ENCODE results near the gene APEH. TPM values are rescaled to one million over a fixed set of nuclear protein-coding genes. Genes with fewer than 3 reads are reported as not detected.

APEH gene
- total and polyA plus RNA-seq, 10 of the 15 experiments (the other 5 are each of a cell fraction or from before 2014, with no cell fraction given), result 74.4 to 214 (median 131) TPM

GRCh38 chr3:49707113-49707480 lies 32.9 kb downstream of the APEH start:
- intact Hi-C loops (cut with micrococcal nuclease; ENCODE audit: unreplicated experiment) (no loop called here), in situ Hi-C loops (cut with MboI) (no loop called here)
- H2AFZ ChIP-seq (ENCODE audit: control insufficient read depth, low read depth, low read length), result no peak overlapping the region
- ATAC-seq (no peak), DNase-seq (ENCODE audit: low read depth, low spot score) (no peak), FAIRE-seq (no peak)
- ChIA-PET SMC1A (ENCODE audit: uncharacterized antibody, unreplicated experiment) (no interaction called here), POLR2A (no interaction called here), CTCF (no interaction called here), RAD21 (ENCODE audit: unreplicated experiment) (no interaction called here)
- no peaks in the 10 kb centered on the region for H3K4me1 ChIP-seq (ENCODE audit: control insufficient read depth, insufficient read depth, low read length)
- TF ChIP-seq JUND (IDR thresholded peaks at IDR 0.05; ENCODE audit: low read depth, low read length) (no peak), ZNF622 (IDR thresholded peaks at IDR 0.05) (no peak), ZNF207 (IDR thresholded peaks at IDR 0.05; ENCODE audit: borderline replicate concordance) (no peak), HSF1 (IDR thresholded peaks at IDR 0.05; ENCODE audit: low read depth, low read length) (no peak), WRNIP1 (IDR thresholded peaks at IDR 0.05; ENCODE audit: borderline replicate concordance, low read depth, low read length) (no peak)
- H3K79me2 ChIP-seq (ENCODE audit: control insufficient read depth, insufficient read depth, low read length), result no peaks in the 10 kb centered on the region
- WGBS (ENCODE audit: insufficient coverage, insufficient replicate concordance, low lambda C conversion rate, missing lambda C conversion rate), result 86% methylated on average over 3 of the region's 4 CpGs
- no peaks in the 10 kb centered on the region for H4K20me1 ChIP-seq (ENCODE audit: control insufficient read depth, insufficient read depth)
- H3K36me3 ChIP-seq (ENCODE audit: control insufficient read depth in 2 of 2, insufficient read depth in 2 of 2, low read length in 1 of 2), result peaks cover 0 to 5% of the 10 kb centered on the region in 2 experiments; a peak in 3 of 4 replicates
- BruUV-seq (replicated peaks), result no TSS peak
- H3K9me3 ChIP-seq (replicated peaks; ENCODE audit: control insufficient read depth, insufficient read depth, low read length), result no peaks in the 10 kb centered on the region
- no peak overlapping the region for H3K4me2 ChIP-seq (ENCODE audit: control insufficient read depth, insufficient read depth)
- H3K27ac ChIP-seq (ENCODE audit: control insufficient read depth, insufficient read depth), result no peak overlapping the region
- H3K27me3 ChIP-seq (replicated peaks in 1 of 2; ENCODE audit: control insufficient read depth in 2 of 2, insufficient read depth in 2 of 2, low read length in 1 of 2), result no peaks in the 10 kb centered on the region
- H3K4me3 ChIP-seq, result no peak overlapping the region
- H3K9ac ChIP-seq (ENCODE audit: control insufficient read depth, insufficient read depth, low read length), result no peak overlapping the region

GRCh38 chr3:49709852-49710251 lies 35.7 kb downstream of the APEH start:
- H3K36me3 ChIP-seq (ENCODE audit: control insufficient read depth in 2 of 2, insufficient read depth in 2 of 2, low read length in 1 of 2), result peaks cover 0 to 3% of the 10 kb centered on the region in 2 experiments; a peak in 2 of 4 replicates
- no peak overlapping the region for H3K9ac ChIP-seq (ENCODE audit: control insufficient read depth, insufficient read depth, low read length)
- H3K4me2 ChIP-seq (ENCODE audit: control insufficient read depth, insufficient read depth), result no peak overlapping the region
- DNase-seq (ENCODE audit: low read depth, low spot score) (no peak), ATAC-seq (no peak), FAIRE-seq (no peak)
- H2AFZ ChIP-seq (ENCODE audit: control insufficient read depth, low read depth, low read length), result no peak overlapping the region
- H3K4me3 ChIP-seq, result no peak overlapping the region
- no peak overlapping the region for H3K27ac ChIP-seq (ENCODE audit: control insufficient read depth, insufficient read depth)
- no peaks in the 10 kb centered on the region for H3K9me3 ChIP-seq (replicated peaks; ENCODE audit: control insufficient read depth, insufficient read depth, low read length)
- no TSS peak for BruUV-seq (replicated peaks)
- ChIA-PET CTCF (no interaction called here), SMC1A (ENCODE audit: uncharacterized antibody, unreplicated experiment) (no interaction called here), RAD21 (ENCODE audit: unreplicated experiment) (no interaction called here), POLR2A (no interaction called here)
- intact Hi-C loops (cut with micrococcal nuclease; ENCODE audit: unreplicated experiment) (no loop called here), in situ Hi-C loops (cut with MboI) (no loop called here)
- 91% methylated on average over 8 of the region's 8 CpGs for WGBS (ENCODE audit: insufficient coverage, insufficient replicate concordance, low lambda C conversion rate, missing lambda C conversion rate)
- H3K79me2 ChIP-seq (ENCODE audit: control insufficient read depth, insufficient read depth, low read length), result no peaks in the 10 kb centered on the region
- H3K4me1 ChIP-seq (ENCODE audit: control insufficient read depth, insufficient read depth, low read length), result no peaks in the 10 kb centered on the region
- no peaks in the 10 kb centered on the region for H4K20me1 ChIP-seq (ENCODE audit: control insufficient read depth, insufficient read depth)
- H3K27me3 ChIP-seq (replicated peaks in 1 of 2; ENCODE audit: control insufficient read depth in 2 of 2, insufficient read depth in 2 of 2, low read length in 1 of 2), result no peaks in the 10 kb centered on the region
- TF ChIP-seq SKIL (IDR thresholded peaks at IDR 0.05; ENCODE audit: low read depth, poor library complexity, severe bottlenecking), result no peak
- no peak for TF ChIP-seq MYB (IDR thresholded peaks at IDR 0.05; ENCODE audit: borderline replicate concordance, low read depth, low read length)
- TF ChIP-seq, protein P1, sequence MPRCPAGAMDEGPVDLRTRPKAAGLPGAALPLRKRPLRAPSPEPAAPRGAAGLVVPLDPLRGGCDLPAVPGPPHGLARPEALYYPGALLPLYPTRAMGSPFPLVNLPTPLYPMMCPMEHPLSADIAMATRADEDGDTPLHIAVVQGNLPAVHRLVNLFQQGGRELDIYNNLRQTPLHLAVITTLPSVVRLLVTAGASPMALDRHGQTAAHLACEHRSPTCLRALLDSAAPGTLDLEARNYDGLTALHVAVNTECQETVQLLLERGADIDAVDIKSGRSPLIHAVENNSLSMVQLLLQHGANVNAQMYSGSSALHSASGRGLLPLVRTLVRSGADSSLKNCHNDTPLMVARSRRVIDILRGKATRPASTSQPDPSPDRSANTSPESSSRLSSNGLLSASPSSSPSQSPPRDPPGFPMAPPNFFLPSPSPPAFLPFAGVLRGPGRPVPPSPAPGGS (IDR thresholded peaks at IDR 0.05; ENCODE audit: borderline replicate concordance, insufficient read depth, low read depth, low read length, poor library complexity, severe bottlenecking), result no peak
- TF ChIP-seq SUZ12 (IDR thresholded peaks at IDR 0.05; ENCODE audit: unreplicated experiment), result no peak
- TF ChIP-seq ZNF24 (IDR thresholded peaks at IDR 0.05), result no peak
- TF ChIP-seq ATF3 (IDR thresholded peaks at IDR 0.05; ENCODE audit: borderline replicate concordance, extremely low read depth, low read depth, low read length), result no peak
- no peak for TF ChIP-seq ATF7 (IDR thresholded peaks at IDR 0.05; ENCODE audit: low read depth)
- TF ChIP-seq MTA3 (IDR thresholded peaks at IDR 0.05; ENCODE audit: borderline replicate concordance, low read length), result no peak
- TF ChIP-seq CREM (IDR thresholded peaks at IDR 0.05; ENCODE audit: low read depth), result no peak

Data from GM12878 (cell line).